LNCAP (cell line): ENCODE measurements around the gene LAPTM4A.

Experiments
- CTCF ChIP-seq: fragments of 450-650 bp; IDR thresholded peaks from 2 replicates; pipeline ENCODE4 v1.5.1; 2017; ENCODE audit warnings: mild to moderate bottlenecking

The LAPTM4A gene

GRCh38 chr2:20042531-20042930 lies 8.9 kb downstream of the LAPTM4A start:
- TF ChIP-seq CTCF, result no peak

GRCh38 chr2:20040489-20041172 lies 10.8 kb downstream of the LAPTM4A start:
- TF ChIP-seq CTCF, result no peak

- no peak for TF ChIP-seq CTCF
Measured at GRCh38 chr2:20037660-20038059, 13.8 kb downstream of the LAPTM4A start.

GRCh38 chr2:20035955-20036666 lies 15.3 kb downstream of the LAPTM4A start:
- TF ChIP-seq CTCF, result no peak

- TF ChIP-seq CTCF, result no peak
Measured at GRCh38 chr2:20034821-20035220, 16.6 kb downstream of the LAPTM4A start.

- no peak for TF ChIP-seq CTCF
Measured at GRCh38 chr2:20034218-20034617, 17.2 kb downstream of the LAPTM4A start.

GRCh38 chr2:20033322-20033721 lies 18.1 kb downstream of the LAPTM4A start:
- no peak for TF ChIP-seq CTCF
